Mesenchymal stem cell (in vitro differentiated cells and primary cell): Measurements from ENCODE around the gene RASAL2.

Experiments used
- DNase-seq: peaks from one replicate; pipeline ENCODE4 v3.0.0-alpha.2; 2013
- H2AFZ ChIP-seq: one replicate; pipeline ENCODE4 v1.6.1; 2013; ENCODE audit warnings: low read depth, mild to moderate bottlenecking, control low read depth, inconsistent platforms, low read length, moderate library complexity
- H2AK5ac ChIP-seq: 2 replicates; pipeline ENCODE4 v1.6.1; 2013; ENCODE audit warnings: low read length, moderate library complexity, mild to moderate bottlenecking, inconsistent platforms; ENCODE audit not compliant: severe bottlenecking
- H2BK120ac ChIP-seq: one replicate; pipeline ENCODE4 v1.6.1; 2013; ENCODE audit warnings: low read depth, mild to moderate bottlenecking, inconsistent platforms, low read length, moderate library complexity
- H2BK12ac ChIP-seq, 2 experiments: one replicate each; pipeline ENCODE4 v1.6.1; 2013; ENCODE audit warnings: inconsistent platforms in 2 of 2, low read length in 2 of 2, mild to moderate bottlenecking in 2 of 2, moderate library complexity in 2 of 2, control low read depth in 1 of 2
- H2BK15ac ChIP-seq: one replicate; pipeline ENCODE4 v1.6.1; 2013; ENCODE audit warnings: mild to moderate bottlenecking, low read depth, inconsistent platforms; ENCODE audit not compliant: poor library complexity, severe bottlenecking
- H2BK5ac ChIP-seq: 2 replicates; pipeline ENCODE4 v1.6.1; 2013; ENCODE audit warnings: low read depth, mild to moderate bottlenecking, low read length, control low read depth, inconsistent platforms; ENCODE audit not compliant: poor library complexity, severe bottlenecking
- H3K14ac ChIP-seq, 2 experiments: one replicate each; pipeline ENCODE4 v1.6.1; 2013; ENCODE audit warnings: inconsistent platforms in 2 of 2, low read length in 2 of 2, control low read depth in 1 of 2, mild to moderate bottlenecking in 1 of 2, moderate library complexity in 1 of 2
- H3K18ac ChIP-seq, 2 experiments: one replicate each; pipeline ENCODE4 v1.6.1; 2013; ENCODE audit warnings: inconsistent platforms in 2 of 2, low read length in 2 of 2, control low read depth in 1 of 2, low read depth in 1 of 2, mild to moderate bottlenecking in 1 of 2
- H3K23ac ChIP-seq, 2 experiments: one replicate each; pipeline ENCODE4 v1.6.1; 2013; ENCODE audit warnings: inconsistent platforms in 2 of 2, low read length in 2 of 2, mild to moderate bottlenecking in 2 of 2, moderate library complexity in 2 of 2, control low read depth in 1 of 2
- H3K27ac ChIP-seq: 2 replicates; pipeline ENCODE4 v1.5.1; 2013; ENCODE audit warnings: mild to moderate bottlenecking, moderate library complexity, low read length, control low read depth, inconsistent platforms; ENCODE audit not compliant: poor library complexity, severe bottlenecking
- H3K27me3 ChIP-seq, 2 experiments: 2 replicates each; pipeline versions ENCODE4 v1.6.1 to v1.7.0; 2013; ENCODE audit warnings: low read length in 2 of 2, mild to moderate bottlenecking in 2 of 2, moderate library complexity in 2 of 2, control low read depth in 1 of 2, inconsistent platforms in 1 of 2; ENCODE audit not compliant: control insufficient read depth in 1 of 2, insufficient read depth in 1 of 2
- H3K36me3 ChIP-seq, 2 experiments: 2 replicates each; pipeline versions ENCODE4 v1.6.1 to v1.7.0; 2013; ENCODE audit warnings: low read length in 2 of 2, control low read depth in 1 of 2, inconsistent platforms in 1 of 2, low read depth in 1 of 2, mild to moderate bottlenecking in 1 of 2; ENCODE audit not compliant: insufficient read depth in 2 of 2, control insufficient read depth in 1 of 2
- H3K4ac ChIP-seq, 2 experiments: one replicate each; pipeline ENCODE4 v1.6.1; 2013; ENCODE audit warnings: inconsistent platforms in 2 of 2, low read length in 2 of 2, mild to moderate bottlenecking in 2 of 2, moderate library complexity in 2 of 2, control low read depth in 1 of 2, low read depth in 1 of 2
- H3K4me1 ChIP-seq: 2 replicates; pipeline ENCODE4 v1.6.1; 2013; ENCODE audit warnings: low read depth, low read length, control low read depth; ENCODE audit not compliant: control insufficient read depth, insufficient read depth
- H3K4me2 ChIP-seq: 2 replicates; pipeline ENCODE4 v1.6.1; 2013; ENCODE audit warnings: low read length, mild to moderate bottlenecking, inconsistent platforms; ENCODE audit not compliant: poor library complexity, severe bottlenecking
- H3K4me3 ChIP-seq, 2 experiments: 2 replicates each; pipeline versions ENCODE4 v1.5.1 to v1.7.0; 2013; ENCODE audit warnings: low read length in 2 of 2, mild to moderate bottlenecking in 2 of 2, control low read depth in 1 of 2, low read depth in 1 of 2; ENCODE audit not compliant: insufficient read depth in 1 of 2
- H3K79me1 ChIP-seq: replicated peaks from 2 replicates; pipeline ENCODE4 v1.6.1; 2013; ENCODE audit warnings: mild to moderate bottlenecking, control low read depth, low read length, inconsistent platforms; ENCODE audit not compliant: poor library complexity, severe bottlenecking
- H3K9ac ChIP-seq: 2 replicates; pipeline ENCODE4 v1.7.0; 2013; ENCODE audit warnings: mild to moderate bottlenecking, low read length, moderate library complexity
- H3K9me3 ChIP-seq: 2 replicates; pipeline ENCODE4 v1.7.0; 2013; ENCODE audit warnings: mild to moderate bottlenecking, low read length; ENCODE audit not compliant: control insufficient read depth
- H4K8ac ChIP-seq: one replicate; pipeline ENCODE4 v1.6.1; 2013; ENCODE audit warnings: inconsistent platforms, mild to moderate bottlenecking, low read length, moderate library complexity
- H4K91ac ChIP-seq: one replicate; pipeline ENCODE4 v1.6.1; 2013; ENCODE audit warnings: mild to moderate bottlenecking, low read length, inconsistent platforms
- WGBS: methylation state at CpG from one replicate; pipeline ENCODE4 v1.1.7; 2013; ENCODE audit warnings: mixed read lengths; 5-methylcytosine and 5-hydroxymethylcytosine counted together

RASAL2 gene

GRCh38 chr1:178483251-178483957 is 389.5 kb downstream of the RASAL2 start:
- Histone ChIP-seq H4K8ac (no peak overlapping the region), H3K4ac (no peak overlapping the region), H4K91ac (no peak overlapping the region), H3K23ac (no peak overlapping the region), H3K14ac (no peak overlapping the region), H3K9ac (no peak overlapping the region), H3K4me3 (no peak overlapping the region), H3K18ac (no peak overlapping the region), H3K9me3 (no peaks in the 10 kb centered on the region), H2BK120ac (no peak overlapping the region), H3K4me1 (peaks cover 3% of the 10 kb centered on the region), H3K27me3 (peaks cover 0 to 14% of the 10 kb centered on the region in 2 experiments), H2BK12ac (no peak overlapping the region), H2AK5ac (no peak overlapping the region), H3K36me3 (peaks cover 13 to 20% of the 10 kb centered on the region in 2 experiments), H3K27ac (no peak overlapping the region), H2BK5ac (no peak overlapping the region), H2BK15ac (no peak overlapping the region), H3K79me1 (no peaks in the 10 kb centered on the region), H2AFZ (no peak overlapping the region), H3K4me2 (no peak overlapping the region)
- no peak for DNase-seq
- WGBS: 98% methylated on average over 4 of the region's 5 CpGs

- Histone ChIP-seq H3K9me3 (no peaks in the 10 kb centered on the region), H4K8ac (no peak overlapping the region), H2AK5ac (no peak overlapping the region), H3K27ac (no peak overlapping the region), H2AFZ (no peak overlapping the region), H3K79me1 (no peaks in the 10 kb centered on the region), H2BK5ac (no peak overlapping the region), H3K23ac (no peak overlapping the region), H3K27me3 (peaks cover 0 to 14% of the 10 kb centered on the region in 2 experiments), H2BK12ac (no peak overlapping the region), H3K14ac (no peak overlapping the region), H3K36me3 (peaks cover 13 to 20% of the 10 kb centered on the region in 2 experiments), H3K4me3 (no peak overlapping the region), H4K91ac (no peak overlapping the region), H2BK120ac (no peak overlapping the region), H3K4me1 (peaks cover 3% of the 10 kb centered on the region), H3K9ac (no peak overlapping the region), H3K4me2 (no peak overlapping the region), H3K4ac (no peak overlapping the region), H2BK15ac (no peak overlapping the region), H3K18ac (no peak overlapping the region)
- 93% methylated on average over 3 of the region's 3 CpGs for WGBS
- no peak for DNase-seq
Measured at GRCh38 chr1:178484698-178485225, 390.9 kb downstream of the RASAL2 start.

- no peak for DNase-seq
- H3K27ac ChIP-seq: no peak overlapping the region
- no peak overlapping the region for H2BK12ac ChIP-seq
- no peaks in the 10 kb centered on the region for H3K9me3 ChIP-seq
- no peak overlapping the region for H3K9ac ChIP-seq
- H2AFZ ChIP-seq: no peak overlapping the region
- H3K14ac ChIP-seq: no peak overlapping the region
- no peak overlapping the region for H4K91ac ChIP-seq
- H3K23ac ChIP-seq: no peak overlapping the region
- H3K4me2 ChIP-seq: no peak overlapping the region
- no peak overlapping the region for H2BK5ac ChIP-seq
- peaks cover 3% of the 10 kb centered on the region for H3K4me1 ChIP-seq
- H2AK5ac ChIP-seq: no peak overlapping the region
- H3K18ac ChIP-seq: no peak overlapping the region
- 56% methylated on average over 3 of the region's 3 CpGs for WGBS
- no peak overlapping the region for H4K8ac ChIP-seq
- no peak overlapping the region for H2BK15ac ChIP-seq
- no peak overlapping the region for H2BK120ac ChIP-seq
- no peaks in the 10 kb centered on the region for H3K79me1 ChIP-seq
- no peak overlapping the region for H3K4me3 ChIP-seq
- H3K4ac ChIP-seq: no peak overlapping the region
- H3K27me3 ChIP-seq: peaks cover 0 to 14% of the 10 kb centered on the region in 2 experiments
- peaks cover 10 to 15% of the 10 kb centered on the region in 2 experiments for H3K36me3 ChIP-seq
Measured at GRCh38 chr1:178485541-178485981, 391.7 kb downstream of the RASAL2 start.

- Histone ChIP-seq H3K9me3 (no peaks in the 10 kb centered on the region), H2BK15ac (no peak overlapping the region), H3K9ac (peak overlapping the region; percentile 60), H3K14ac (peak overlapping the region in 1 of 2 experiments; percentile 86), H3K18ac (no peak overlapping the region), H3K27me3 (peaks cover 0 to 14% of the 10 kb centered on the region in 2 experiments), H3K4me1 (peaks cover 4% of the 10 kb centered on the region), H3K4me2 (no peak overlapping the region), H3K4me3 (peak overlapping the region in 1 of 2 experiments; percentile 58), H2BK12ac (no peak overlapping the region), H4K91ac (no peak overlapping the region), H3K23ac (no peak overlapping the region), H2BK120ac (no peak overlapping the region), H3K27ac (no peak overlapping the region), H3K79me1 (no peaks in the 10 kb centered on the region), H2BK5ac (no peak overlapping the region), H3K4ac (no peak overlapping the region), H2AK5ac (no peak overlapping the region), H2AFZ (no peak overlapping the region), H4K8ac (no peak overlapping the region), H3K36me3 (peaks cover 10 to 12% of the 10 kb centered on the region in 2 experiments)
- DNase-seq: no peak
- 93% methylated on average over 54 of the region's 54 CpGs for WGBS
Measured at GRCh38 chr1:178486100-178487069, 392.5 kb downstream of the RASAL2 start.
